Measurements from ENCODE around the gene ENTHD1. TPM values are rescaled to one million over a fixed set of nuclear protein-coding genes. Genes with fewer than 3 reads are reported as not detected.

Gene ENTHD1
- total RNA-seq, 4 donors from 2014 or later: not detected

DNA sequence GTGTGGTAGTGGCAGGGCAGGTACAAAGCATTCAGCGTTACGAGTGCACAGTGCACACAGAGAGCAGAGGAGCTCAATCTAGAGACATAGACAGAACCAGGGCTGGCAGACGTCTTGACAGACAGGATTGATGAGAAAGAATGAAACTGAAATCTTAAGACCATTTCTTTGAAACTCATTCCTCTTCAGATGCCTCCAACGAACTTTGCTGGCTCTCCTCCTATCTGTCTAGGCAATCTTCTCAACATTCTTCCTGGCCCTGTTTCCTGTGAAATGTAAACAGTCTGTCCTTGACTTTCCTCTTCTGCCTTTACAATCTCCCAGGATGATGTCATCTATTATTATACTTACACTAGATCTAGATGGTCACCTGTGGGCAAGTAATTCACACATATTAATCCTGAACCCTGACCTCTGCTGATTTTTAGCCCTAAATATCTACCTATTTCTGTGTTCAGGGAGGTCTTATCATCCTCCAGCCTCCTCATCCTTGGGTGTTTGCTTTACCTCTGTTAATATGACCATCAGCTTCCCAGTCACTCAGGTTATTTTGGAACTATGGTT, 119.5 kb downstream of the ENTHD1 start:
- DNase-seq: peak in 2 of 3 donors; percentile 36 to 57
- peak overlapping the region in 1 of 4 donors; percentile 36 for H3K27ac ChIP-seq
- TF ChIP-seq, protein P1, sequence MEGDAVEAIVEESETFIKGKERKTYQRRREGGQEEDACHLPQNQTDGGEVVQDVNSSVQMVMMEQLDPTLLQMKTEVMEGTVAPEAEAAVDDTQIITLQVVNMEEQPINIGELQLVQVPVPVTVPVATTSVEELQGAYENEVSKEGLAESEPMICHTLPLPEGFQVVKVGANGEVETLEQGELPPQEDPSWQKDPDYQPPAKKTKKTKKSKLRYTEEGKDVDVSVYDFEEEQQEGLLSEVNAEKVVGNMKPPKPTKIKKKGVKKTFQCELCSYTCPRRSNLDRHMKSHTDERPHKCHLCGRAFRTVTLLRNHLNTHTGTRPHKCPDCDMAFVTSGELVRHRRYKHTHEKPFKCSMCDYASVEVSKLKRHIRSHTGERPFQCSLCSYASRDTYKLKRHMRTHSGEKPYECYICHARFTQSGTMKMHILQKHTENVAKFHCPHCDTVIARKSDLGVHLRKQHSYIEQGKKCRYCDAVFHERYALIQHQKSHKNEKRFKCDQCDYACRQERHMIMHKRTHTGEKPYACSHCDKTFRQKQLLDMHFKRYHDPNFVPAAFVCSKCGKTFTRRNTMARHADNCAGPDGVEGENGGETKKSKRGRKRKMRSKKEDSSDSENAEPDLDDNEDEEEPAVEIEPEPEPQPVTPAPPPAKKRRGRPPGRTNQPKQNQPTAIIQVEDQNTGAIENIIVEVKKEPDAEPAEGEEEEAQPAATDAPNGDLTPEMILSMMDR (IDR thresholded peaks at IDR 0.05): no peak
- no peak for TF ChIP-seq POLR2A (IDR thresholded peaks at IDR 0.05)
- peaks cover 0 to 8% (median 0%) of the 10 kb centered on the region in 4 donors for H3K4me1 ChIP-seq
- no peak overlapping the region for H3K4me3 ChIP-seq
- H3K27me3 ChIP-seq: no peaks in the 10 kb centered on the region
- no peaks in the 10 kb centered on the region for H3K9me3 ChIP-seq
- H3K36me3 ChIP-seq: no peaks in the 10 kb centered on the region

DNA sequence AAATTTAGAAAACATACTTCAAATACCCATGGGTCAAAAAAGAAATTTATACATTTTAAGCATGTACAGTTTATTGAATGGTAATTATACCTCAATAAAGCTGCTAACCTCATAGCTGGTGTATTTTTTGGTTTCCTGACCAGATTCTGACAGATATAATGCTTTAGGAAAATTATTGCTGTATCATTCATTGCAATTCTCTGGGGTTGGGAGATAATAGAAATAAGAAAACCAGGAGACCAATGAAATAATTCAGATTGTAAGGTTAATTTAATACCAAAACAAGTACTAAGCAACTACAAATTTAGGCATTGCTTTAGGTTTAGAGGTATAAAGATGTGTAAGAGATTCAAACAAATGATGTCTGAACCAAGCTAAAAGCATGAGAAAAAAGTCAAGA, 120.1 kb downstream of the ENTHD1 start:
- H3K27ac ChIP-seq: peak overlapping the region in 1 of 4 donors; percentile 36
- no peaks in the 10 kb centered on the region for H3K9me3 ChIP-seq
- H3K36me3 ChIP-seq: no peaks in the 10 kb centered on the region
- no peak overlapping the region for H3K4me3 ChIP-seq
- no peaks in the 10 kb centered on the region for H3K27me3 ChIP-seq
- H3K4me1 ChIP-seq: peaks cover 0 to 8% (median 0%) of the 10 kb centered on the region in 4 donors
- no peak for TF ChIP-seq POLR2A (IDR thresholded peaks at IDR 0.05)
- TF ChIP-seq, protein P1 (IDR thresholded peaks at IDR 0.05): no peak
- DNase-seq: no peak

DNA sequence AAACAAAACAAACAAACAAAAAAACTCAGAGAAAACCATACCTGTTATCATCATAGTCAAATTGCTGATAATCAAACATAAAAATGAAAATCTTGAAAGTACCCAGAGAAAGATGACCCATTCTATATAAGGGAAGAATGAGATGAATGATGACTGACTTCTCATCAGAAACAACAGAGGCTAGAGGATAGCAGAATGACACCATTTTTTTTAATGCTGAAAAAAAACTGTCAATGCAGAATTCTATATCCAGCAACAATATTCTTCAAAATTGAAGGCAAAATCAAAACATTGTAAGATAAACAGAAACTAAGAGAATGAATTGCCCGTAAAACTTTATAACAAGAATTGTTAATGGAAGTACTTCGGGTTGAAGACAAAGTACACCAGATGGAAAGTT, 122.1 kb downstream of the ENTHD1 start:
- no peaks in the 10 kb centered on the region for H3K36me3 ChIP-seq
- no peak overlapping the region for H3K4me3 ChIP-seq
- no peaks in the 10 kb centered on the region for H3K9me3 ChIP-seq
- H3K4me1 ChIP-seq: peaks cover 0 to 8% (median 0%) of the 10 kb centered on the region in 4 donors
- no peak for TF ChIP-seq POLR2A (IDR thresholded peaks at IDR 0.05)
- TF ChIP-seq, protein P1 (IDR thresholded peaks at IDR 0.05): no peak
- no peaks in the 10 kb centered on the region for H3K27me3 ChIP-seq
- H3K27ac ChIP-seq: no peak overlapping the region
- DNase-seq: no peak

DNA sequence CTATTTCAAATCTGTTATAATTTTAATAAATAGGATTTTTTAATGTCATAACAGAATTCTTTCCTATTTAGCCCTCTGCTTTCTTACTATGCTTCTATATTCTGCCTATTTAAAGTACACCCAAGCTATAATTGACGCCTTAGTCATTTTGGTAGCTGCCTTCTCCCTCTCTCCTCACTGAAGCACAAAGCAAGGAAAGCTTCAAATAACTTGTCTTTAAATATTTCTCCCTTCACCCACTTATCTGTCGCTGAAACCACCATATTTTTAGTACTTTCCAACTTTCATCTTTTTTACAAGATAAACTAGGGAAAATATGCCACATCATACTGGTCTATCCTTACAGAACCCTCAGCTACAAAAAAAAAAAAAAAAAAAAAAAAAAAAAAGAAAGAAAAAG, 127.9 kb downstream of the ENTHD1 start:
- Histone ChIP-seq H3K27ac (no peak overlapping the region), H3K9me3 (no peaks in the 10 kb centered on the region), H3K36me3 (no peaks in the 10 kb centered on the region), H3K4me1 (no peaks in the 10 kb centered on the region), H3K4me3 (no peak overlapping the region), H3K27me3 (no peaks in the 10 kb centered on the region)
- TF ChIP-seq POLR2A (IDR thresholded peaks at IDR 0.05): no peak
- TF ChIP-seq, protein P1 (IDR thresholded peaks at IDR 0.05): no peak
- no peak for DNase-seq

DNA sequence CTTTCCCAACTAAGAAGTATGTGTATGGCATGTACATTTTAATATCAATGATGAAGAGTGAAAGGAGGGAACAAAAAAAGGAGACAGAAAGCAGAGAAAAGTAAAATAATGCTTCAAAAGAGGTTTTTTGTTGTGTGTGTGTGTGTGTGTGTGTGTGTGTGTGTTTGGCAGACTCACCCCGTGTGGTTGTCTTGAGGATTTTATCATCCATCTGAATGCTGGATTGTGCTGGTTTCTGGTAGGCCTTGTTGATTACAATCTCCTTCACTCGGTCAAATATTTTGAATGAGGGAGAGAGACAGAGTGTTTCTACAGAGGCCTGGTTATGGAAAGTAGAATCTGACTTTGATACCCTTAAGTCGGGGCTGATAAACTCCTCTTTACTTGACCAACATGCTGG, 128.5 kb downstream of the ENTHD1 start:
- H3K4me3 ChIP-seq: no peak overlapping the region
- H3K27me3 ChIP-seq: no peaks in the 10 kb centered on the region
- no peak for DNase-seq
- no peaks in the 10 kb centered on the region for H3K4me1 ChIP-seq
- no peaks in the 10 kb centered on the region for H3K9me3 ChIP-seq
- no peaks in the 10 kb centered on the region for H3K36me3 ChIP-seq
- no peak for TF ChIP-seq POLR2A (IDR thresholded peaks at IDR 0.05)
- TF ChIP-seq, protein P1 (IDR thresholded peaks at IDR 0.05): no peak
- H3K27ac ChIP-seq: no peak overlapping the region

DNA sequence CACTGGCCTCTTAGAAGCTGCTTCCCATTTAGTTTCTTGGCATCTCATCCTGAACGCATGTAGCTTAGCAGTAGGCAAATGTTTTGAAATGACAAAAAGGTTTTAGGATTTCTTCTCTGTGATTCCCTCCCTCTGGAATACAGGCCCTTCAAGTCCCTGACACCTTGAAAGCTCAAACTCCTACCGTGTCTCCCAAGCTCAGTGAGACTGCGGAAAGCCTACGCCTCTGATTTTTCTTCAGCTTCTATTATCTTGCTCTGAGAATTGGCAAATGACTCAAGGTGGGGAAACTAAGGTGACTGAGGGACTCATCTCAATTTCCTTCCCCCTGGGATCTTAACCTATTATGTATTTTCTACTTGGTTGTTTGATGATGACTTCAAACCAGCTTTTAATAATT, 130.3 kb downstream of the ENTHD1 start:
- TF ChIP-seq POLR2A (IDR thresholded peaks at IDR 0.05): no peak
- TF ChIP-seq, protein P1 (IDR thresholded peaks at IDR 0.05): no peak
- no peak for DNase-seq
- no peak overlapping the region for H3K4me3 ChIP-seq
- no peaks in the 10 kb centered on the region for H3K4me1 ChIP-seq
- H3K9me3 ChIP-seq: no peaks in the 10 kb centered on the region
- no peaks in the 10 kb centered on the region for H3K27me3 ChIP-seq
- no peak overlapping the region for H3K27ac ChIP-seq
- H3K36me3 ChIP-seq: no peaks in the 10 kb centered on the region

Measured in Peyer's patch (tissue), 4 donors.